ENCODE measurements around the gene RNF213. TPM values are rescaled to one million over a fixed set of nuclear protein-coding genes. Genes with fewer than 3 reads are reported as not detected.

The RNF213 gene
- total RNA-seq, 1 experiment from 2014 or later, result 44.5 TPM

DNA sequence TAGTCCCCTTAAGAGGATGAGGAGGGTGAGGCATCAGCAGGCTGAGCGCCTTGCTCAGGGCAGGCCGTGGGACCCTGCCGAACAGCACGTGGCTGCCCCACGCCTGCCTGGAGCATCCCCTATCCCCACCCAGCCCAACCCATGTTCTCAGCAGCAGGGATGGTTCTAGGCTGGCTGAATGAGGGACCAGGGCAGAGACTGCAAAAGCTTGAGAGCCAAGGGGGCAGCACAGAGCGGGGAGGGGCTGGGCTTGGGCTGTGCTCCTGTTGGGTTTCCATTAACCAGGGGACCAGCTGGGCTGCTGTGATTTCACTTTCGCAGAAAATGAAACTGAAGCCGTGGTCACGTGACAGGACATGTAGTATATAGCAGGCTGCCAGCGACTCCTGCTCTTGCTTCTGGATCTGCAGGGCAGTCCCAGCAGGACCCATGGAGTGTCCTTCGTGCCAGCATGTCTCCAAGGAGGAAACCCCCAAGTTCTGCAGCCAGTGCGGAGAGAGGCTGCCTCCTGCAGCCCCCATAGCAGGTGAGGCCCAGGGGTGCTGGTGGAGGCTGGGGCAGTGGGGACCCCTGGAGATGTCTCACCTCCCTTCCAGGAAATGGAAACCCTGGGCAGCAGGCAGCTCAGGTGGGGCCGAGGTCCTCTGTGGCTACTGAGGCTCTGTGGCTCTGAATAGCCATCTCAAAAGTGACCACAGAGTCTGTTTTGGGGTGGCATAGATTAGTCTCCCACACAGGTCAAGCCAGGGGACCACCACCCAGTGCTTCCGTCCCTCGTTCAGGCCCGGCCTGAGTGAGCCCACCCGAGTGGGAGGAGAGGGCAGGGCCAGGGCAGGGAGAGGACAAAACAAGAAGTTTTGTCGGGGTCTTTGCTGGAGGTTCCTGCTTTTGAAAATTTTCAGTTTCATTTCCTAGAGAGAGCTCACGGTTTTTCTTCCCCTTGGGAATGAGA is 2.9 kb downstream of the RNF213 start:
- ATAC-seq (no peak), DNase-seq (ENCODE audit: low read depth, low spot score) (no peak)
- RAD21 ChIA-PET (ENCODE audit: low non-redundant PET in 1 of 2, low total read pairs in 2 of 2, uncharacterized antibody in 2 of 2, unreplicated experiment in 2 of 2), result no interaction called here
- intact Hi-C loops (cut with micrococcal nuclease), result no loop called here
- CTCF ChIA-PET, result no interaction called here
- no peak overlapping the region for H3K4me2 ChIP-seq (ENCODE audit: low read length)
- no peak overlapping the region; the same call in 1 of the 2 replicates for H3K27ac ChIP-seq (ENCODE audit: low read depth, low read length)
- H3K9me3 ChIP-seq (ENCODE audit: control insufficient read depth in 1 of 2, insufficient read depth in 1 of 2, low read depth in 1 of 2, low read length in 2 of 2), result no peaks in the 10 kb centered on the region
- no peaks in the 10 kb centered on the region for H4K20me1 ChIP-seq (ENCODE audit: insufficient read depth)
- BruUV-seq (replicated peaks), result no TSS peak
- peaks cover 16 to 30% of the 10 kb centered on the region in 2 experiments for H3K4me1 ChIP-seq (ENCODE audit: control insufficient read depth in 1 of 2, insufficient read depth in 2 of 2, low read length in 2 of 2)
- H3K79me2 ChIP-seq (ENCODE audit: insufficient read depth, low read length), result no peaks in the 10 kb centered on the region
- H3K9me2 ChIP-seq (ENCODE audit: insufficient read depth), result no peaks in the 10 kb centered on the region
- H3K27me3 ChIP-seq (ENCODE audit: insufficient read depth, low read length), result no peaks in the 10 kb centered on the region
- no peak overlapping the region for H3K9ac ChIP-seq (ENCODE audit: low read length)
- no peaks in the 10 kb centered on the region for H3K36me3 ChIP-seq (ENCODE audit: control insufficient read depth in 1 of 2, insufficient read depth in 2 of 2, low read length in 2 of 2)
- POLR2A ChIA-PET, result no interaction called here
- H3K4me3 ChIP-seq (replicated peaks in 1 of 2; ENCODE audit: low read depth in 1 of 2, low read length in 2 of 2), result no peak overlapping the region
- H2AFZ ChIP-seq (ENCODE audit: low read depth, low read length, poor library complexity, severe bottlenecking), result no peak overlapping the region
- TF ChIP-seq JUND (IDR thresholded peaks at IDR 0.05) (no peak), EGR1 (IDR thresholded peaks at IDR 0.05; ENCODE audit: low read depth) (no peak), SRF (IDR thresholded peaks at IDR 0.05; ENCODE audit: low read depth) (no peak), ZNF274 (IDR thresholded peaks at IDR 0.05; ENCODE audit: low read depth, low read length) (no peak)
- TF ChIP-seq, protein P1, sequence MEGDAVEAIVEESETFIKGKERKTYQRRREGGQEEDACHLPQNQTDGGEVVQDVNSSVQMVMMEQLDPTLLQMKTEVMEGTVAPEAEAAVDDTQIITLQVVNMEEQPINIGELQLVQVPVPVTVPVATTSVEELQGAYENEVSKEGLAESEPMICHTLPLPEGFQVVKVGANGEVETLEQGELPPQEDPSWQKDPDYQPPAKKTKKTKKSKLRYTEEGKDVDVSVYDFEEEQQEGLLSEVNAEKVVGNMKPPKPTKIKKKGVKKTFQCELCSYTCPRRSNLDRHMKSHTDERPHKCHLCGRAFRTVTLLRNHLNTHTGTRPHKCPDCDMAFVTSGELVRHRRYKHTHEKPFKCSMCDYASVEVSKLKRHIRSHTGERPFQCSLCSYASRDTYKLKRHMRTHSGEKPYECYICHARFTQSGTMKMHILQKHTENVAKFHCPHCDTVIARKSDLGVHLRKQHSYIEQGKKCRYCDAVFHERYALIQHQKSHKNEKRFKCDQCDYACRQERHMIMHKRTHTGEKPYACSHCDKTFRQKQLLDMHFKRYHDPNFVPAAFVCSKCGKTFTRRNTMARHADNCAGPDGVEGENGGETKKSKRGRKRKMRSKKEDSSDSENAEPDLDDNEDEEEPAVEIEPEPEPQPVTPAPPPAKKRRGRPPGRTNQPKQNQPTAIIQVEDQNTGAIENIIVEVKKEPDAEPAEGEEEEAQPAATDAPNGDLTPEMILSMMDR (IDR thresholded peaks at IDR 0.05 in 2 of 3, conservative IDR thresholded peaks at IDR 0.05 in 1 of 3; ENCODE audit: borderline replicate concordance in 1 of 3, insufficient read depth in 1 of 3, low read depth in 2 of 3, low read length in 2 of 3), result no peak
- TF ChIP-seq, protein P2, sequence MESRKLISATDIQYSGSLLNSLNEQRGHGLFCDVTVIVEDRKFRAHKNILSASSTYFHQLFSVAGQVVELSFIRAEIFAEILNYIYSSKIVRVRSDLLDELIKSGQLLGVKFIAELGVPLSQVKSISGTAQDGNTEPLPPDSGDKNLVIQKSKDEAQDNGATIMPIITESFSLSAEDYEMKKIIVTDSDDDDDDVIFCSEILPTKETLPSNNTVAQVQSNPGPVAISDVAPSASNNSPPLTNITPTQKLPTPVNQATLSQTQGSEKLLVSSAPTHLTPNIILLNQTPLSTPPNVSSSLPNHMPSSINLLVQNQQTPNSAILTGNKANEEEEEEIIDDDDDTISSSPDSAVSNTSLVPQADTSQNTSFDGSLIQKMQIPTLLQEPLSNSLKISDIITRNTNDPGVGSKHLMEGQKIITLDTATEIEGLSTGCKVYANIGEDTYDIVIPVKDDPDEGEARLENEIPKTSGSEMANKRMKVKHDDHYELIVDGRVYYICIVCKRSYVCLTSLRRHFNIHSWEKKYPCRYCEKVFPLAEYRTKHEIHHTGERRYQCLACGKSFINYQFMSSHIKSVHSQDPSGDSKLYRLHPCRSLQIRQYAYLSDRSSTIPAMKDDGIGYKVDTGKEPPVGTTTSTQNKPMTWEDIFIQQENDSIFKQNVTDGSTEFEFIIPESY (IDR thresholded peaks at IDR 0.05; ENCODE audit: extremely low read depth, insufficient replicate concordance, low read length), result no peak
- TF ChIP-seq, protein P3, sequence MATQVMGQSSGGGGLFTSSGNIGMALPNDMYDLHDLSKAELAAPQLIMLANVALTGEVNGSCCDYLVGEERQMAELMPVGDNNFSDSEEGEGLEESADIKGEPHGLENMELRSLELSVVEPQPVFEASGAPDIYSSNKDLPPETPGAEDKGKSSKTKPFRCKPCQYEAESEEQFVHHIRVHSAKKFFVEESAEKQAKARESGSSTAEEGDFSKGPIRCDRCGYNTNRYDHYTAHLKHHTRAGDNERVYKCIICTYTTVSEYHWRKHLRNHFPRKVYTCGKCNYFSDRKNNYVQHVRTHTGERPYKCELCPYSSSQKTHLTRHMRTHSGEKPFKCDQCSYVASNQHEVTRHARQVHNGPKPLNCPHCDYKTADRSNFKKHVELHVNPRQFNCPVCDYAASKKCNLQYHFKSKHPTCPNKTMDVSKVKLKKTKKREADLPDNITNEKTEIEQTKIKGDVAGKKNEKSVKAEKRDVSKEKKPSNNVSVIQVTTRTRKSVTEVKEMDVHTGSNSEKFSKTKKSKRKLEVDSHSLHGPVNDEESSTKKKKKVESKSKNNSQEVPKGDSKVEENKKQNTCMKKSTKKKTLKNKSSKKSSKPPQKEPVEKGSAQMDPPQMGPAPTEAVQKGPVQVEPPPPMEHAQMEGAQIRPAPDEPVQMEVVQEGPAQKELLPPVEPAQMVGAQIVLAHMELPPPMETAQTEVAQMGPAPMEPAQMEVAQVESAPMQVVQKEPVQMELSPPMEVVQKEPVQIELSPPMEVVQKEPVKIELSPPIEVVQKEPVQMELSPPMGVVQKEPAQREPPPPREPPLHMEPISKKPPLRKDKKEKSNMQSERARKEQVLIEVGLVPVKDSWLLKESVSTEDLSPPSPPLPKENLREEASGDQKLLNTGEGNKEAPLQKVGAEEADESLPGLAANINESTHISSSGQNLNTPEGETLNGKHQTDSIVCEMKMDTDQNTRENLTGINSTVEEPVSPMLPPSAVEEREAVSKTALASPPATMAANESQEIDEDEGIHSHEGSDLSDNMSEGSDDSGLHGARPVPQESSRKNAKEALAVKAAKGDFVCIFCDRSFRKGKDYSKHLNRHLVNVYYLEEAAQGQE (IDR thresholded peaks at IDR 0.05; ENCODE audit: low read depth), result no peak
